Activated CD4-positive, alpha-beta T cell treated with anti-CD3 and anti-CD28 coated beads for 1 hour (primary cell): ENCODE data around the gene PTX4.
A peak's percentile ranks its signal among the peaks of the same experiment; 100 is the strongest.
"Not testable (repeated sequence)": the region's sequence is repeated elsewhere in the genome, so short reads cannot be mapped to it uniquely, and the experiment has no call there.

ENCODE experiments used
- DNase-seq: peaks from one replicate; pipeline ENCODE4 v3.0.0-alpha.2; 2020

The PTX4 gene

GRCh38 chr16:1478937-1479336 lies 9.8 kb downstream of the PTX4 start:
- not testable (repeated sequence) for DNase-seq

GRCh38 chr16:1477033-1477432 lies 11.7 kb downstream of the PTX4 start:
- no peak for DNase-seq

- DNase-seq: no peak
These were observed 13.1 kb downstream of the PTX4 start for GRCh38 chr16:1475552-1476114.

GRCh38 chr16:1474796-1475551 lies 13.8 kb downstream of the PTX4 start, which contains the start of gene CLCN7:
TSS of gene CLCN7 (minus strand) at chr16:1475028. CDS start at chr16:1474974, 54 bp downstream.
- peak; percentile 77 for DNase-seq

GRCh38 chr16:1474082-1474795 lies 14.5 kb downstream of the PTX4 start:
- DNase-seq: no peak

GRCh38 chr16:1472974-1473373 lies 15.8 kb downstream of the PTX4 start:
- no peak for DNase-seq

GRCh38 chr16:1471569-1472194 lies 17.1 kb downstream of the PTX4 start:
- DNase-seq: no peak

GRCh38 chr16:1470481-1471251 lies 18.1 kb downstream of the PTX4 start:
- no peak for DNase-seq

GRCh38 chr16:1469693-1470201 lies 19.0 kb downstream of the PTX4 start:
- DNase-seq: no peak

- DNase-seq: not testable (repeated sequence)
These were observed 19.6 kb downstream of the PTX4 start for GRCh38 chr16:1469141-1469540.

- no peak for DNase-seq
These were observed 20.3 kb downstream of the PTX4 start for GRCh38 chr16:1468426-1468810.

- DNase-seq: no peak
These were observed 21.7 kb downstream of the PTX4 start for GRCh38 chr16:1466968-1467521.

GRCh38 chr16:1466054-1466453 lies 22.7 kb downstream of the PTX4 start:
- DNase-seq: no peak

- DNase-seq: no peak
These were observed 23.2 kb downstream of the PTX4 start for GRCh38 chr16:1465567-1465915.

GRCh38 chr16:1464894-1465566 lies 23.7 kb downstream of the PTX4 start:
- DNase-seq: no peak

- no peak for DNase-seq
These were observed 24.4 kb downstream of the PTX4 start for GRCh38 chr16:1464196-1464893.

- DNase-seq: no peak
These were observed 27.6 kb downstream of the PTX4 start for GRCh38 chr16:1461146-1461545.

- DNase-seq: no peak
These were observed 28.1 kb downstream of the PTX4 start for GRCh38 chr16:1460602-1461138.

GRCh38 chr16:1459967-1460366 lies 28.8 kb downstream of the PTX4 start:
- no peak for DNase-seq

- no peak for DNase-seq
These were observed 29.8 kb downstream of the PTX4 start for GRCh38 chr16:1458977-1459341.
